ENCODE measurements around the gene C19orf53.
A peak's percentile ranks its signal among the peaks of the same experiment; 100 is the strongest.
"Not testable (repeated sequence)": the region's sequence is repeated elsewhere in the genome, so short reads cannot be mapped to it uniquely, and the experiment has no call there.

C19orf53 gene

GRCh38 chr19:13774217-13775191 lies at the start of gene C19orf53:
Gene C19orf53 (plus strand): TSS chr19:13774456. CDS start chr19:13774478, 22 bp downstream.
- DNase-seq (ENCODE audit: low spot score), result peak; percentile 84
- FAIRE-seq, result no peak

GRCh38 chr19:13726323-13726722 lies 47.9 kb upstream of the C19orf53 start:
- FAIRE-seq (no peak), DNase-seq (ENCODE audit: low spot score) (no peak)

GRCh38 chr19:13727798-13728197 lies 46.5 kb upstream of the C19orf53 start:
- FAIRE-seq, result no peak
- DNase-seq (ENCODE audit: low spot score), result no peak

DNA sequence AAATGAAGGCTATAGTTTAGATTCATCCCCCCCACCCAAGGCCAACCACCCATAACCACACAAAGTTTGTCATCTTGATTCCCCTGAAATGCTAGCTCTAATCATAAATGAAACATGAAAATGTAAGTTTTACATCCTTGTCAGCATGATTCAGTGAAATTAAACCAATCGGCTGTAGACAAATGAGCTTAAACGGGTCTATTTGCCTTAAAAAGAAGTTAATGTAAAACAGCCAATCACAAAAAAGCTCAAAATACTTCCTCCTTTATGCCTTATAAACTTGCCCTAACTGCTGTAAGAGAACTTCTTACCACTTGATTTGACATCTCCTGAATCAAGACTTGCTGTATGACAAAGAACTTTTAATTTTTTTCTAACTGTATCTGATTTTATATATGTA lies 44.4 kb upstream of the C19orf53 start:
- no peak for FAIRE-seq
- DNase-seq (ENCODE audit: low spot score), result no peak

- no peak for FAIRE-seq
Observed at GRCh38 chr19:13731147-13731964, 42.9 kb upstream of the C19orf53 start.

DNA sequence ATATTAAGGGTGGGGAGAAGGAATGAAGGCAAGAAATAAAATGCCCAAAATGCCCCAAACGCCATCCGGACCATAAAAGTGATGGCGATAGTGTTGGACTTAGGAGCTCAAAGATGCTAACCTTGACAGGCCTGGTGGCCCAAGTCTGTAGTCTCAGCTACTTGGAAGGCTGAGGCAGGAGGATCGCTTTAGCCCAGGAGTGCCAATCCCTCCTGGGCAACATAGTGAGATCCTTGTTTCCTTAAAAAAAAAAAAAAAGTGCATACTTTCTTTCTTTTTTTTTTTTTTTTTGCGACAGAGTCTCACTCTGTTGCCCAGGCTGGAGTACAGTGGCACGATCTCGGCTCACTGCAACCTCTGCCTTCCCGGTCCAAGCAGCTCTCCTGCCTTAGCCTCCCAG lies 41.9 kb upstream of the C19orf53 start:
- no peak for DNase-seq (ENCODE audit: low spot score)
- no peak for FAIRE-seq

More at GRCh38 chr19:13731147-13731964, 42.9 kb upstream of the C19orf53 start:
- peak; percentile 95 for DNase-seq (ENCODE audit: low spot score)

GRCh38 chr19:13734751-13735150 lies 39.5 kb upstream of the C19orf53 start:
- DNase-seq (ENCODE audit: low spot score), result no peak
- FAIRE-seq, result no peak

DNA sequence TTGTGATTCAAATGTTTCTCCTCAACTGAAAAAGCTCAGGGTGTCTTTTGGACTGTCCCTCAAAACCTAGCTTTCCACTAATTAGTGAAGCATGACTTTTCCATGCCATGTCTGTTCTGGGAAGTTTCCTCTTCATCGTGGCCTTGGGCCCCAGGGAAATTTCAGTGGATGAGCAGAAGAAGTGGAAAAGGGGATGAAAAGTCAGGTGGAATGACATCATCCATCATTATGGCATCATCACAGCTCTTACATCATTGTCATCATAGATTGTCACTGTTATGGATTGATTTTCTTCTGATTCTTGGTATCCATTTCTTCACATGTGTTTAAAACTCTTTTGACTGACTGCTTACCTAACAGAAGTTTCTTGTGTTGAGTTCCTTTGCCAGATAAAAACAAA lies 36.2 kb upstream of the C19orf53 start:
- no peak for FAIRE-seq
- no peak for DNase-seq (ENCODE audit: low spot score)

DNA sequence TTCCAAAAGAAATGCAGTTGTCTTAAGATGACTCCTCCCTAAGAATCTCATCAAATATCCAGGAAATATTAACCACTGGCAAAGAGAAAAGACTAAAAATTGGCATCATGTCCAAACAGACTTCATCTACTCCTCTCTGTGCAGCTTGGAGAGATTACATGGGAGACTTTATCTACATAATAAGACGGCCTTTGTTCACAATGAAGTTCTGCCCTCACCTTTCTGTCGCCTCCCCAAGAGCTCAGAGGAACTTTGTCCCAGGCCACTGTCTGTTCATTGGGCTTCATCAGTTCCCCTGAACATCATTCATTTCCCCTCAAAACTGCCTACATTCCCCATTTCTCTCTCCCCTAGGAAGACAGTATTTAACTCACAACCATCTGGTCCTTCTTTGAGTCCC lies 32.4 kb upstream of the C19orf53 start:
- DNase-seq (ENCODE audit: low spot score), result no peak
- FAIRE-seq, result no peak

DNA sequence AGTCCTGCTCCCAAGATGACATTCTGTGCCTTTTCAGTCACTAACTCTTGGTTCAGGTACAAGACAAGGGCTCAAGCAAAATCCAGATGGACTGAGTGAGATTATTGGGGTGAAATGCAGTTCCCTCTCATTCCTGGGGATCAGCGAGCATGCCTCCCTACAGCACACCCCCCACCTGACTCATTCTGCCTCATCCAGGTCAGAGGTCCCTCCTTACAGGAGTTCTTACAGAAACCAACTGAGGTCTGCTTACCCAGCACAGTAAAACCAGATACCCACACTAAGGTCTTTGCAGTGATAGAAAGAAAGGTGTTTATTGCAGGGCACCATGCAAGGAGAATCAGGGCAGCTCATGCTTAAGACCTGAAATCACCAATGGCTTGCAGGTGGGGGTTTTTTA lies 31.5 kb upstream of the C19orf53 start:
- DNase-seq (ENCODE audit: low spot score) (no peak), FAIRE-seq (no peak)

DNA sequence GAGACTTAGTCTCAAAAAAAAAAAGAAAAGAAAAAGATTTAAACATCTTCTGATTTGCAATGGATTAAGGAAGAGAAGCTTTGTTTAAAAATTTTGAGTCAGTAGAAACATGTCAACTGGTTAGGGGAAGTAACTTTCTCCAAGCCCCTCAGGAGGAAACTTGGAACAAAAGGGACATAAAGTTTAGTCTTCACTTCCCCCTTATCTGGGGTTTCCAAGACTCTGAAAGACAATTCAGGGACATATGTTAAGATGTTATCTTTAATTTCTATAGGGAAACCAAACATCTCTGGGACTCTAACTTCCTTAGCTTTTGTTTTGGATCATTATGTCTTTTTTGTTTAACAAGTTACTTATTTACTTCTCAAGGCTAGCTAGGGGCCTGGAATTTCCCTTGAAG lies 30.1 kb upstream of the C19orf53 start:
- no peak for FAIRE-seq
- DNase-seq (ENCODE audit: low spot score), result no peak

GRCh38 chr19:13747098-13747453 lies 27.2 kb upstream of the C19orf53 start:
- DNase-seq (ENCODE audit: low spot score) (no peak), FAIRE-seq (no peak)

DNA sequence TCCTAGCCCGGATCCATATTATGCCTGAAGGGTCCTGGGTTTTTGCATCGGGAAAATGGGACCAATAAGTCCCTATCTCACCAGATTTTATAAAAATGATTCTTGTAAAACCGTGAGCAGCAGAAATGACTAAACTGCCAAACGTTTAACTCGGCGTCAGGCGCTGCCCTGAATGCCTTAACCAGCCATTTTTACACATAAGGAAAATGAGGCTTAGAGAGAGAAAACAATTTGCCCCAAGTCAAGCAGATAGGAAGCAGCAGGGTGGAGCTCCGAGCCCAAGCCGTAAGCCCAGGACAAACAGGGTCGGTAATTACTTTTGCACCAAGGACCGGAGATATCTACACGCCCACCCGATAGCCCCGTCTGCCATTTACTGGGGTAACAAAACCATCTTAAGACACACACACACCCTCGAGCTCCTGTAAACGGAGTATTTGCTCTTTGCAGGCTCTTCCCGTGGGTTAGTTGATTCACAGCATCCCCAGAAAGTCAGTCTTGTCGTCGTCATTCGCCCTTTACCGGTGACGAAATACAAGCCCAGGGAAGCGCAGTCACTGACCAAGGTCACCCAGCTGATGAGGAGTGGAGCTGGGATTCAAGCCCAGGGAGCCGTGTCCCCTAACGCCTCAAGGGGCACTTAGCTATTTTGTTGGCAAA lies 26.0 kb upstream of the C19orf53 start:
- DNase-seq (ENCODE audit: low spot score) (no peak), FAIRE-seq (no peak)

DNA sequence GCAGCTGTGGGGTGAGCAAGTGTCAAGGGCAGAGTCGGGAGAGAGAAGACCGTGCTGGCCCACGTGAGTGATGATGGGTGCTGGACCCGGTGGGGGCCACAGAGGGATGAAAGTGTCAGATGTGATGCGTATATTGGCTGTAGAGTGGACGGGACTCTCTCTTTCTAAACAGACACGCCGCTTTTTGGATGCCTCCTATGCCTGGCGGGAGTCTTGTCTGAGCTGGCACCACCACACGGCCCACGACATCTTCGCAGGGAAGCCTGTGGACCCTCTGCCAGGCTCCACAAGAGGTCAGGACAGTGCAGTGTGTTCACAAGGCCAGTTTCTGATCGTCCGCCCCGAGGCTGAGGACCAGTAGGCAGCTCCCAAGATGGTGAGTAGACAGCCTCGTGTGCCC lies 22.8 kb upstream of the C19orf53 start:
- DNase-seq (ENCODE audit: low spot score), result no peak
- no peak for FAIRE-seq

DNA sequence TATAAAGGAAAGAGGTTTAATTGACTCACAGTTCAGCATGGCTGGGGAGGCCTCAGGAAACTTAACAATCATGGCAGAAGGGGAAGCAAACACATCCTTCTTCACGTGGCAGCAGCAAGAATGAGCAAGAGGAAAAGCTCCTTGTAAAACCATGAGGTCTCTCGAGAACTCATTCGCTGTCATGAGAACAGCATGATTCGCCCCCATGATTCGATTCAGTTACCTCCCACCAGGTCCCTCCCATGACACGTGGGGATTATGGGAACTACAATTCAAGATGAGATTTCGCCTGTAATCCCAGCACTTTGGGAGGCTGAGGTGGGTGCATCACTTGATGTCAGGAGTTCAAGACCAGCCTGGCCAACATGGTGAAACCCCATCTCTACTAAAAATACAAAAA lies 20.6 kb upstream of the C19orf53 start:
- not testable (repeated sequence) for DNase-seq (ENCODE audit: low spot score); FAIRE-seq

- FAIRE-seq, result no peak
- no peak for DNase-seq (ENCODE audit: low spot score)
Observed at GRCh38 chr19:13756210-13756609, 18.0 kb upstream of the C19orf53 start.

DNA sequence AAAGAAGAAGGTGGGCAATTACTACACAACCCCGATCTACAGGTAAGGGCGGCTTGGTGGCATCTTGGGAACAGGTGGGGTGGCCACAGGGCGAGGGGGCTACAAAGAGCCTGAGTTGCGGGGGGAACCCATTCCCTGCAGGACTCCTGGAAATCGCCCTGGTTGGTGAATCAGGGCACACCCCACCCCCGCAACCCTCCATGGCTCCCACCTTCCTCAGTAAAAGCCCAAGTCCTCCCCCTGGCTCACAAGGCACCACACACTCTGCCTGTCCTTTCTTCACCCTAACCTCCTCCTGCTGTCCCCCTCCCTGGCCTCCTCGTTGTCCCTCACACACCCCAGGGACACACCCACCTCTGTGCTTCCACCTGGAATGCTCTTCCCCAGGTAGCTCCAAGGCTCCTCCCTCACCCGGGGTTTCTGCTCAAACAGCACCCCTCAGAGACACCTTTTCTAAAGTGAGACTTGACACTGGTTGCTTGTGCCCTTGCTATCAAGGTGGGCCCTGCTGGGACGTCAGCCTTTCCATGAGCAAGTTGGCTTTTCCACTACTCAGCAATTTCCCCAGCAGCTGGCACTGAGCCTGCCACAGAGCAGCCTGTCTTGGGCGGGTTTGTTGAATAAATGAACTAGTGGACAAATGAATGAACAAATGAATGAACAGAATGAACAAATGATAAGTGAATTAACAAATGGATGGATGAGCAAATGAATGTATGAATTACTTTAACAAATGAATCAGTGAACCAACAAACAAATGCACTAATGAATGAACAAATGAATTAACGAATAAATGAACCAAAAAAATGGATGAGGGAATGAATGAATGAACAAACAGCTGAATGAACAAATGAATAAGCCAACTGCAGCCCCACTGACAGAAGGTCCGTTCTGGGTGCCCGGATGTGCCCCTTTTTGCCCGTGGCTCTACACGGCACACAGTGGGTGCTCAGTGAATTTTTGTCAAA lies 16.2 kb upstream of the C19orf53 start:
- no peak for DNase-seq (ENCODE audit: low spot score)
- no peak for FAIRE-seq

- DNase-seq (ENCODE audit: low spot score) (no peak), FAIRE-seq (no peak)
Observed at GRCh38 chr19:13758795-13759194, 15.5 kb upstream of the C19orf53 start.

GRCh38 chr19:13761423-13761822 lies 12.8 kb upstream of the C19orf53 start:
- DNase-seq (ENCODE audit: low spot score) (no peak), FAIRE-seq (no peak)

DNA sequence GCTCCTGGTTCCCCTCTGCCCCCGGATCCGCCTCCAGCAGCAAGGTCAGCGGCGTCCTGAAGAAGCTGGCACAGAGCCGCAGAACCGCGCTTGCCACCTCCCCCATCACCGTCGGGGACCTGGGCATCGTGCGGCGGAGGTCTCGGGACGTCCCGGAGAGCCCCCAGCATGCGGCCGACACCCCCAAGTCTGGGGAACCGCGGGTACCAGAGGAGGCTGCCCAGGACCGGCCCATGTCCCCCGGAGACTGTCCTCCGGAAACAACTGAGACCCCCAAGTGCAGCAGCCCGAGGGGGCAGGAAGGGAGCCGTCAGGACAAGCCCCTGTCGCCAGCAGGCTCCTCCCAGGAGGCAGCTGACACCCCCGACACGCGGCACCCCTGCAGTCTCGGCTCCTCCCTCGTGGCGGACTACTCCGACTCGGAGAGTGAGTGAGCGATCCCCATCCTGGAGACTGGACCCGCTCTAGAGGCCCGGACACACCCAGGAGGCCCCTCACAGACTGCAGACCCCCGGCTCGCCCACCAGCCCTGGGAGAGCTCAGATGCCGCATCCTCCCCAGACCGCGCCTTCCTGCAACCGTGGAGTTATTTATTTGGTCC lies 11.5 kb upstream of the C19orf53 start:
- DNase-seq (ENCODE audit: low spot score), result no peak
- FAIRE-seq, result no peak

Measured in urothelium cell line (cell line).